ENCODE results near the gene PDAP1.

DNA sequence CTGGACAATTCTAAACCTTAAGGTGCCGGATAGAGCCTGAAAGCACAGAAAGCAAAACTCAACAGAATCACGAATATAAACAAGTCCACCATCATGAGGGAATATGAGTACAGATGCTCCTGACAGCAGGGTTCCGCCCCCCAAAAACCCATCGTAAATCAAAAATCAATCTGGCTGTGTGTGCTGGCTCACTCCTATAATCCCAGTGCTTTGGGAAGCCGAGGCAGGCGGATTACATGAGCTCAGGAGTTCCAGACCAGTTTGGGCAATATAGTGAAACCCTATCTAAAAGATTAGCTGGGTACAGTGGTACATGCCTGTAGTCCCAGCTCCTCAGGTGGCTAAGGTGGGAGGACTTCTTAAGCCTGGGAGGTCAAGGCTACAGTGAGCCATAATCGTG lies 12.6 kb upstream of the PDAP1 start:
- TF ChIP-seq, protein P1, sequence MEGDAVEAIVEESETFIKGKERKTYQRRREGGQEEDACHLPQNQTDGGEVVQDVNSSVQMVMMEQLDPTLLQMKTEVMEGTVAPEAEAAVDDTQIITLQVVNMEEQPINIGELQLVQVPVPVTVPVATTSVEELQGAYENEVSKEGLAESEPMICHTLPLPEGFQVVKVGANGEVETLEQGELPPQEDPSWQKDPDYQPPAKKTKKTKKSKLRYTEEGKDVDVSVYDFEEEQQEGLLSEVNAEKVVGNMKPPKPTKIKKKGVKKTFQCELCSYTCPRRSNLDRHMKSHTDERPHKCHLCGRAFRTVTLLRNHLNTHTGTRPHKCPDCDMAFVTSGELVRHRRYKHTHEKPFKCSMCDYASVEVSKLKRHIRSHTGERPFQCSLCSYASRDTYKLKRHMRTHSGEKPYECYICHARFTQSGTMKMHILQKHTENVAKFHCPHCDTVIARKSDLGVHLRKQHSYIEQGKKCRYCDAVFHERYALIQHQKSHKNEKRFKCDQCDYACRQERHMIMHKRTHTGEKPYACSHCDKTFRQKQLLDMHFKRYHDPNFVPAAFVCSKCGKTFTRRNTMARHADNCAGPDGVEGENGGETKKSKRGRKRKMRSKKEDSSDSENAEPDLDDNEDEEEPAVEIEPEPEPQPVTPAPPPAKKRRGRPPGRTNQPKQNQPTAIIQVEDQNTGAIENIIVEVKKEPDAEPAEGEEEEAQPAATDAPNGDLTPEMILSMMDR (conservative IDR thresholded peaks at IDR 0.05; ENCODE audit: low read depth, low read length): no peak
- TF ChIP-seq FOS (IDR thresholded peaks at IDR 0.05; ENCODE audit: low read depth, low read length): no peak
- no peak for TF ChIP-seq RAD21 (IDR thresholded peaks at IDR 0.05; ENCODE audit: low read length)
- TF ChIP-seq, protein P2, sequence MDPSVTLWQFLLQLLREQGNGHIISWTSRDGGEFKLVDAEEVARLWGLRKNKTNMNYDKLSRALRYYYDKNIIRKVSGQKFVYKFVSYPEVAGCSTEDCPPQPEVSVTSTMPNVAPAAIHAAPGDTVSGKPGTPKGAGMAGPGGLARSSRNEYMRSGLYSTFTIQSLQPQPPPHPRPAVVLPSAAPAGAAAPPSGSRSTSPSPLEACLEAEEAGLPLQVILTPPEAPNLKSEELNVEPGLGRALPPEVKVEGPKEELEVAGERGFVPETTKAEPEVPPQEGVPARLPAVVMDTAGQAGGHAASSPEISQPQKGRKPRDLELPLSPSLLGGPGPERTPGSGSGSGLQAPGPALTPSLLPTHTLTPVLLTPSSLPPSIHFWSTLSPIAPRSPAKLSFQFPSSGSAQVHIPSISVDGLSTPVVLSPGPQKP (IDR thresholded peaks at IDR 0.05; ENCODE audit: borderline replicate concordance, low read depth, low read length): no peak
- no peak for TF ChIP-seq POLR2A (IDR thresholded peaks at IDR 0.05; ENCODE audit: low read depth, low read length)
- TF ChIP-seq MAFK (IDR thresholded peaks at IDR 0.05; ENCODE audit: low read depth, low read length): no peak

Measured in IMR-90 (cell line).